COLO668 (cell line): Measurements from ENCODE around the gene PRKCZ.

Source experiments
- DNase-seq: peaks from one replicate; lab custom pipeline; 2025; ENCODE audit not compliant: unreplicated experiment; lab: John Stamatoyannopoulos, UW

Gene PRKCZ

DNA sequence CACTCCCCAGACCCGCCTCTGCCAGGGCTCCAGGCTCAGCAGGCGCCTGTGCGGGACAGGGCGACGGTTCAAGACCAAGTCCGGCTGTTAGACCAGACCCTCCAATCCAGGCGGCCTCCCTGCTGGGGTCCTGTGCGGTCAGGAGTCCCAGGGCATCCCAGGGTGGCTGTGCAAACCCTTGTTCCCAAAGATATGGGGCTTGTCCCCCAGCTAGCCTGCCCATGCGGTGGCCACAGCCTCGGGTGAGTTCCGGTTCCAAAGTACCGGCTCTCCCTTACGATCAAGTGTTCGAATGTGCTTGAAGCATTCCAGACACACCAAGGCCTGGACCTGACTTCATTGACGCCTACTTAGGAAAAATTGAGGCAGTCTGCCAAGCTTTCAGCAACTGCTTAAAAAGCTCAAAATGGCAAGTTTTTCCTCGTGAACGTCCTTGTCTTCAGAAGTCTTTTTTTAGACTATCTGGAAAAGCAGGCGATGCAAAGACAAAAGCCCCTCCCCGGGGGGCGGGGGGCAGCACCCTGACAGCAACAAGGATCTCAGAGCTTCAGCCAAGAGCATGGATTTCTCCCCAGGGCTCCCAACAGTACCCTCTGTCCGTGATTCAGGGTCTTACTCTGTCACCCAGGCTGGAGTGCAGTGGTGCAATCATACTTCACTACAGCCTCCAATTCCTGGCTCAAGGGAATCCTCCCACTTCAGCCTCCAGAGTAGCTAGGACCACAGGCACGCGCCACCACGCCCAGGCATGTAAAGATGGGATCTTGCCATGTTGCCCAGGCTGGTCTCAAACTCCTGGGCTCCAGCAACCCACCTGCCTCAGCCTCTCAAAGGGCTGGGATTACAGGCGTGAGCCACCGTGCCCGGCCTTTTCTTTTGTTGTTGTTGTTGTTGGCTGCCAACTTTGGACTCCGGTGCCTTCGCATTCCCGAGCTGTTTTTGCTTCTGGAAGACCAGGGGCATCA is 142.1 kb downstream of the PRKCZ start:
- no peak for DNase-seq

DNA sequence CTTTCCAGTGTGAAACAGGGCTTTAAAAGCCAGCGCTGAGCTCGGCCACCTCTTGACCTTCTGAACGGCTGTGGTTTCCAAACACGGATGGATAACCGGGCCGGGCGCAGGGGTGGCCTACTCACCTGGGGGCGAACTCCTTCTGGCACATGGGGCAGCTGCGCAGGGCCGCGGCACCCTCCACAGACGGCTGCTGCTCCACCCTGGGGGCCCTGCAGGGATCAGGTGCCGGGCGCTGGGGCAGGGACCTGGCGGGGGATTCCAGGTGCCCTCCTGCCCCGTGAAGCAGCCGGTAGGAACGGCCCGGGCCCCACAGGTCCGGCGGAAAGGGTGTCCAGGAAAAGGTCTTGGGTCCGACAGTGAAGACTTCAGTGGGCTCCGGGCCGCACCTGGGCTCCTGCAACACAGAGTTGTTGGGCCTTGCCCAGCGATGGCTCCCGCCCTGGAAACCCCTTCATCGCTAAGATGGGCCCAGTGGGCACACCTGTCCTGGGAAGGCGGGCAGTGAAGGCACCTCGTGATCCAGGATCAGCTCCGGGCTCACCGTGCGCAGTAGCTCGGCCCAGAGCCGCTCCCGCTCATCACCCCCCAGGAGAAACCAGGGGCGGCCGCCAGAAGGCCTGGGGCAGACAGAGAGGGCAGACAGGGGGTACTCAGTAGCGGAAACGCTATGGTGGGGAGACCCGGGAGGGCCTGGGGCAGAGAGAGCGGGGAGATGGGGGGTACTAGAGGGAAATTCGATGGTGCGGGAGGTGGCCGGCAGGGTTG is 143.5 kb downstream of the PRKCZ start:
- DNase-seq, result peak; percentile 77

DNA sequence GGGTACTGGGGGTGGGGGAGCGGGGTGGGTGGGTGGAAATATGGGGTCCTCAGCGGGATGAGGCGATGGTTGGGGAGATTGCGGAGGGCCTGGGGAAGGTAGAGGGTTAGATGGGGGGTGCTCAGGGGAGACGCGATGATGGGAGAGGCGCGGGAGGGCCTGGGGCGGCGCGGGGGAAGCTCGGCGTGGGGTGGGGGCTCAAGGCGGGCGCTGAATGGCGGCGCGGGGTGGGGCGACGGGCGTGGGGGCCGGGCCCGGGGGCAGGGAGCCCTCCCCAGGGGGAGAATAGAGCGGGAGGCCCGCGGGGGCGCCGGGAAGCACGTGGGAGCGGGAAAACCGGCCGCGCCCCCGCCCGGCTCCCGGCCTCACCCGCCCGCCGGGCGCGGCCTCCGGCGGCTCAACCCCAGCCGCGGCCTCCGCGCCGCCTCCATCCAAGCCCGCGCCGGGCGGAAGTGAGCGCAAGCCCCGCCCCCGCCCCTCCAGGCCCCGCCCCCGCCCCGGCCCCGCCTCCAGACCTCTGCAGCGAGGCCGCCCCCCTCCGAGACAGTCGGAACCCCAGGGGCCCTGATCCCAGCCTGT is 144.2 kb downstream of the PRKCZ start, which contains the start of gene FAAP20:
Gene FAAP20 (minus strand): TSS at position 454 of the 579 bp plus-strand sequence. CDS start 23 bp downstream, at position 431.
- DNase-seq, result peak; percentile 93

DNA sequence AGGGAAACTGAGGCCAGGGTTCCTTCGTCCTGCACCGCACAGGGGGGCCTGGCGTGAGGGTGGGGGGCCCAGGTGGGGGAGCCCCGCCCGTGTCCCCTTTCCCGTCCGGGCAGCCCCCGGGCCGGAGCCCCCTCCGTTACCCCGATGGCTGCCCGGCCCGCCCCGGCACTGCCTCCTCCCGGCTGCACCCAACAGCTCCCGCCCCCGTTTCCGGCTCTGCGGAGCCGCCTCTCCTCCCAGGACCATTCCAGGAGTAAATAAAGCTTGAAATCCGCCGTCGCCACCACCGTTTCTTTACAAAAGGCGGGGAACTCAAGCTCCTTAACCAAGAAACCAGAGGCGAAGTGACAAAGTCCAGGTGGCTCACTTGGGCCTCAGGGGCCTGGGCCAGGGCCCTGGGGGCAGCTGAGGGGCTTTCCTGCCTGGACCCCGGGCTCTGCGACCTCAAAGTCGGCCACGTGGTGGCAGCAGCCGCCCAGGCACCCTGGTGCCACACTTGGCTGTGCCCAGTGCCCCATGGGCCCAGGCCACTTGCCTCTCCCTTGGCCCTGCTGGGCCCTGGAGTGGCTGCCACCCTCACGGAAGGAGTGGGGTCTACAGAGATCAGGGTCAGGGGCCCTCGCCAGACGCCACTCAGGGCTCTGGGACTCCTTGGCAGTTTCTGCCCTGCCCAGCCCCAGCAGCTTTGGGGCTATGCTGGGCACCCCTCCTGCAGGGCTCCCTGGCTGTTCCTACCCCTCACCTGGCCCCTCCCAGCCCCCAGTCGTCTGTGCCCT is 144.9 kb downstream of the PRKCZ start:
- DNase-seq, result peak; percentile 92

DNA sequence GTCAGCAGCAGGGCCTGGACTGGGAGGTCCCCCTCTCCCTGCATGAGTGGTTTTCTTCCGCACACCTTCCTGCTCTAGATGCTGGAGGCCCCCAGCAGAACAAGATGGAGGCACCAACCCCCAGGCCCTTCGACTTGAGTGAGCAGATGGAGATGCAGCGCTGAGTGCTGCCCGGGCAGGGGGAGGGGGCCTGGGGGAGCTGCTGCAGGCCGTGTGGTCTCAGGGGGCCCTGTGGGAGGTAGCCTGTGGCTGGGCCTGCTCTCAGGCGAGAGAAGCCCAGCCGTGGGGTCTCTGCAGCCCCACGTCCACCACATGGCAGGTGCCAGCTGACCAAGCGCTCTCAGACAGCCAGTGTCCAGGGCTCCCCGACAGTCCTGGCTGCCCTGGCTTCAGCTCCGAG is 145.6 kb downstream of the PRKCZ start:
- DNase-seq, result no peak

DNA sequence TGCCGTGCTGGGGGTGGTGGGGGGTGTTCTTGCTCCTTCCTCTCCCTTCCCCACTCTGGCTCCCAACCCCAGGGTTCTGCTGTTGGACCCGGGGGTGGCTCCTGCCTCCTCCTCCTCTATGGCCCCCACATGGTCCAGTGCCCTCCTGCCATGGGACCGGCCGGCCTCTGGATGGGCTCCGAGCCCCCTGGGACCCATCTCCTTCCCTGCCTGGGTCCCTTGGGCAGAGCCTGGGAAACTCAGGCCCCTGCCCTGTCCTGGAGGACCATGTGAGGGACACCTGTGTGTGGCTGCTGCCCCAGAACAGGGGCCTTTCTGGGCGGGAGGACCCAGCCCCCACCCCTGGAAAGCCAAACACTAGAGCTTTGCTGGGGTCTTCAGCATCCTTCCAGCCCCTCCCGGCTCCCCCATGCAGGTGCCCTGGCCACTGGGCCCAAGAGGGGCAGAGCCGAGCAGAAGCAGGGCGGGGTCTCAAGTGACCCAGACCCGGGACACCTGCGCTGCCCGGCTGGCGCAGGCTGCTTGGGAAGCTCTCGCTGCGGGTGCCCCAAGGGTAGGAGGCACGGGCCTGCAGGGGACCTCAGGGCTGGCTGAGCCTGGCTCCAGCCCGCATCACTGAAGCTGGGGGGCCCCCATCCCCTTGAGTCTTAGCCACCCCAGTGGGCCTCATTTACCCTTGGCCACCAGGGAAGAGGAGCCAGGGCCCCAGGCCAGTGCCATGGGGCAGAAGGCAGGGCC is 146.9 kb downstream of the PRKCZ start:
- no peak for DNase-seq

DNA sequence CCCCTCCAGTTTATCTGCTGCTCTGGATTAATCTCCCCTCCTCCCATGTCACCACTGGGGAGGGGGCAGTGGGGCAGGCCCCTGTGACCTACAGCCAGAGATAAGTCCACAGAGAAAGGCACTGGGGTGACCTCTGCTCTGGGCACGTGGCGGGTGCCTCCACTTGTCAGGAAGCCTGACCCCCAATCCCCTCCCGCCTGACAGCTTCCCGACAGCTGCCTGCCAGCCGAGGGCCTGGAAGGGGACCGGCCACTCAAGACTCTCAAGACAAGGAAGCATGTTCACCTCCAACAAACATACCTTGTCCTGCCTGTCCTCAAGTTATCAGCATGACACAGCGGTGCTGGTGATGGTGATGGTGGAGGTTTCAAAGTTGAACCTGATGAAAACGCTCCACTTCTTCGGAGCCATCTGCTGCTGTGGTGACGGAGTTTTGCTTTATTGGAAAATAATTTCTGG is 147.5 kb downstream of the PRKCZ start:
- DNase-seq, result no peak

DNA sequence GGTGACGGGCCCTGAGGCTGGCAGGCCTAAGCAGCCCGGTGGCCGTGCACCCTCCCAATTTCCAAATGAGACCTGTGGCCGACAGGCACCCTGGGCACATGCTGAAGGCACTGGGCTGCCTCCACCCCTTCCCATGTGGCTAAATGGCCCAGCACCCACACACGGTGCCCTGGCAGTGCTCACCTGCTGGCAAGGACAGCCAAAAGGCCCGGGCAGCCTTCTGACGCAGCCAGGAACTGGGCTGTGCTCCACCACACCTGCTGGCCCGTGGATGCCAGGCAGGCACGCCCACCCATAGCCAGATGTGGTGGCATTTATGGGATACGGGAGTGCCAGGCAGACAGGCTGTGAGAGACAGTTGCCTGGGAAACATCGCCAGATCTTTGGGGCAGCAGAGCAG is 148.4 kb downstream of the PRKCZ start:
- no peak for DNase-seq

DNA sequence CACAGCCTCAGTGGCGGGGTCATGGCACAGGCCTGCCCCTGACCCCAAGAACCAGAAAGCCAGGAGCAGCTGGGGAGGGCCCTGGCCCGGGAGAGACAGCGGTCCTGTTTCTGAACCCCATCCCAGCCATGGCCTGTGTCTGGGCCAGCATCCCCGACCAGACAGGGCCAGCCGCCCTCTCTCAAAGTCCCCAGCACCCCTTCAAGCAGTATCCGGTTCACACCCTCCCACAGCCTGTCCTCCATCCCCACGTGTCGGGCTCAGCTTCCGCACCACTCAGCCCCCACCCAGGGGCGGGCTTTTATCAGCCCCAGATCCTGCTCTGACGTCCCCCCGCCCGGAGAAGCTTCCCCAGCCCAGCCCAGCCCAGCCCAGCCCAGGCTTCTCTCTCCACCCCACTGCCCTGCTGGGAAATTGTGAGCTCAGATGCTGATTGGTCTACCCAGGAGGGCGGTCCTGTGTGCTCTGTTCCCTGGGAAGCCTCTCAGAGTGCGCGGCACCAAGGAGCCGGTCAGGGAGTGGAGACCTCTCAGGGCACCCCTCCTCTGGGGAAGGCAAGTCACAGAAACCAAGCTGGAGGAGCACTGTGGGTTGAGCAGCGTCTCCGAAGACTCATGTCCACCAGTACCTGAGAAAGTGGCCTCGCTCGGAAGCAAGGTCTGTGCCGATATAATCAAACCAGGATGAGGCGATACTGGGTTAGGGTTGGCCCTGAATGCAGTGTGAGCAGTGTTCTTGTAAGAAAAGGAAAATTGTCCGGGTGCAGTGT is 149.0 kb downstream of the PRKCZ start:
- DNase-seq, result peak; percentile 56

DNA sequence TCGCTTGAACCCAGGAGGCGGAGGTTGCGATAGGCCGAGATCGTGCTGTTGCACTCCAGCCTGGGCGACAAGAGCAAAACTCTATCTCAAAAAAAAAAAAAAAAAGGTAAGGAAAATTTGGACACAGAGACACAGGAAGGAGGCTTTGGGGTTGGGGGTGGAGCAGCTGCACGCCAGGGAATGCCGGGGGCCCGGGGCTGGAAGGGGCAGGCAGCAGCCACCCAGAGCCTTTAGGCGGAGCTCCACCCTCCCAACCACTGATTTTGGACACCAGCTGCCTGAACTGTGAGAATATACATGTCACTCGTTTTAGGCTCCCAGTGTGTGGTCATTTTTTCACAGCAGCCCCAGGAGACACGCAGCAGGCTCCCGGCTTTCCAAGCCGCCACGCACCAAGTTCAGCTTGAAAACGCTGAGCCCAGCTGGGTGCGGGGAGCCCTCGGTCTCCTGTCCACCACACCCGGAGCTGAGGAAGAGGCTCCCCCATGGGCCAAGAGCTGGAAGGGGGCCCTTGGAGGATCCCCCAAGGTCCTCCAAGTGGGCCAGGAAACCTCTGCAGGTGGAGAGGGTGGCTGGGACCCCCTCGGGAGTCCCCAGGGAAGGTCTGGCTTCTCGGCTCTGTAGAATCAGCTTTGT is 150.2 kb downstream of the PRKCZ start:
- no peak for DNase-seq

DNA sequence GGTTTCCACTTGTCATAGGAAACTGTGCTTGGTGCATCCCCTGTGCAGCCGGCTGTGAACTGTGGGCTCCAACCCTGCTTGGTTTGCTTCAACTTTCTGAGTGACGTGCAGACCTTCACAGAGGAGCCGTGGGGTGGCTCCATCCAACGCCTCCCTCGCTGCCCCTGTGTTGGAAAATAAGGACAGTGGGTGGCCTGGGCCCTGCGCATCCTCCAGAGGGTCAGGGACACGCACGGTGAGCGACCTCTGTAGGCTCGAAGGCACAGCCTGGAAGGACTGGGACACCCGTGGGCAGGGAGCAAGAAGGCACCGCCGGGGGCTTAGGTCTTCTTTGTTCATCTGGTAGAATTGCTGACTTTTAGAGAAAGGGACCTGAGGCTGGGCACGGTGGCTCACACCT is 150.9 kb downstream of the PRKCZ start:
- no peak for DNase-seq

DNA sequence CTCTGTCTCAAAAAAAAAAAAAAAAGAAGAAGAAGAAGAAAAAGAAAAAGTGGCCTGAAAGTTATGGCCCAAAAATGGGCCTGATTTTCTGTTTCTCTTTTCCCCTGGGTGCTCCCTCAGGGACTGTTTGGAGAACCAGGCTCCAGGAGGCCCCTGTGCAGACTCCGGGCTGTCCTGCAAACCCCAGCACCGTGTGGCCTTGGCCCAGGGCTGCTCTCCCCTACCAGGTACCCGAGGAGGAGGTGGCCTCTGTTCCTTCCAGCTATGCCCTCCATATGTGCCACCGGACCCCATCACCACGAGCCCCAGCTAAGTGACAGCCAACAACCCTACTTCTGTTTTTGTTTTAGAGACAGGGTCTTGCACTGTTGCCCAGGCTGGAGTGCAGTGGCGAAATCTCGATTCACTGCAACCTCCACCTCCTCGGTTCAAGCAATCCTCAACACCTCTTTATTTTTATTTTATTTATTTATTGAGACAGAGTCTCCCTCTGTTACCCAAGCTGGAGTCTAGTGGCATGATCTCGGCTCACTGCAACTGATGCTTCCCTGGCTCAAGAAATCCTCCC is 151.9 kb downstream of the PRKCZ start:
- no peak for DNase-seq

DNA sequence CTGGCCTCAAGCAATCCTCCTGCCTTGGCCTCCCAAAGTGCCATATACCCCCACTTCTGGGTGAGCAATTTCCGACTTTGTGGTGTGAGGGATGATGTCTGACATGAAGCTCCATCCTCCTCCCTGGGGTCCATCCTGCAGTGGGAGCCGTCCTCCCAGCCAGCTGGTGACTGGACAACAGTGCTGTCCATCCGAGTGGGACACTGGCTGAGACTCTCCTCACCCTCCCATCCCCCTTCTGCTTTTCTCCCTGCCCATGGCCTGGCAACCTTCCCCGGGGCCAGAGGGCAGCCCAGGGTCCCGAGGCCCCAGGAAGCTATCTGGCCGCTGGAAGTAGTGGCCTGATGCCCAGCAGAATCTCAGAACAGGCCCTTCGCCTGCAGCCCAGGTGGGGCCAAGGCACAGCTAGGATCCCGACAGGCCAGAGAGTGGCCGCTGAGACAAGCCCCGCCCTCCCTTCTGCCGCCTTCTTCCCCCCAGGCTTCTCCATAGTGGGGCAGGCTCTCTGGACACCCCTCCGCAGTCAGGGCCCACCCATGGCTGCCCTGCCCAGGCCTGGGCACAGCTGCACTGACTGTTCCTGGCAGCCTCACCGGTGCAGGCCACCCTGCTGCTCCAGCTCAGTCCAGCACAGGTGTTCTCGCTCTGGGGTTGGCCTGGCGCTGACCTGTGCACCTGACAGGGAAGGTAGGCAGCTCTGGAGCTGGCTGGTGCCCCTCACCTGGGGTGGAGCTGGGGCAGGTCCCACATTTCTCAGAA is 152.8 kb downstream of the PRKCZ start:
- no peak for DNase-seq

DNA sequence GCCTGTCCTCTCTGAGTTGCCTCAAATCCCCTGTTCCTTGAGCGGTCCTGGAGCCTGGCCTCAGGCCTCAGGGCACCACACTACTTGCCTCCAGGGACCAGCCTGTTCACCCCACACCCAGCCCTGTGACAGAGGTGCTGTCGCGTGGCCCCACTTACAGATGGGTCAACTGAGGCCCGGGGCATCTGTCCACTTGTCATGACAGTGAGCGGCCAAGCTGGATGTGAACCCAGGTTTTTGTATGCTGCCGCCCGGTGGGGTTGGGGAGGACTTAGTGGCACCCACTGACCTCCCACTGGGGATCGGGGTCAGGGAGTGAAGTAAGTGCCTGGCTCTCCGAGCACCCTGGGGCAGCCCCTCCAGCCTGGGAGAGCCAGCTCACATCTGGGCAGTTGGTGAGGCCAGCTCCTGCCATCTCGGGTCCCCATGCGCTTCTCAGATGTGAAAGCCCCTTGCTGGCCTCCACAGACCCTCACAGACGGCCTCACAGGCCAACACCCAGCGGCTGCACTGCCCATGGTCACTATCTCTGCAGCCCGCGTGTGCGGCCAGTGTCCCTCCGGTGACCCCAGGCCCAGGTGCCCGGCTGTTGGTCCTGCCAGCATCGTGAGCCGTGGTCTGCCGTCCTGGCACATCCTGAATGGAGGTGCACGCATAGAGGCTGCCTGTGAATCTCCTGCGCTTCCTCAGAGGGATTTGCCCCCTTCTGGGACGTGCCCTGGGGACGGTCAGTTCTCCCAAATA is 153.6 kb downstream of the PRKCZ start:
- no peak for DNase-seq

DNA sequence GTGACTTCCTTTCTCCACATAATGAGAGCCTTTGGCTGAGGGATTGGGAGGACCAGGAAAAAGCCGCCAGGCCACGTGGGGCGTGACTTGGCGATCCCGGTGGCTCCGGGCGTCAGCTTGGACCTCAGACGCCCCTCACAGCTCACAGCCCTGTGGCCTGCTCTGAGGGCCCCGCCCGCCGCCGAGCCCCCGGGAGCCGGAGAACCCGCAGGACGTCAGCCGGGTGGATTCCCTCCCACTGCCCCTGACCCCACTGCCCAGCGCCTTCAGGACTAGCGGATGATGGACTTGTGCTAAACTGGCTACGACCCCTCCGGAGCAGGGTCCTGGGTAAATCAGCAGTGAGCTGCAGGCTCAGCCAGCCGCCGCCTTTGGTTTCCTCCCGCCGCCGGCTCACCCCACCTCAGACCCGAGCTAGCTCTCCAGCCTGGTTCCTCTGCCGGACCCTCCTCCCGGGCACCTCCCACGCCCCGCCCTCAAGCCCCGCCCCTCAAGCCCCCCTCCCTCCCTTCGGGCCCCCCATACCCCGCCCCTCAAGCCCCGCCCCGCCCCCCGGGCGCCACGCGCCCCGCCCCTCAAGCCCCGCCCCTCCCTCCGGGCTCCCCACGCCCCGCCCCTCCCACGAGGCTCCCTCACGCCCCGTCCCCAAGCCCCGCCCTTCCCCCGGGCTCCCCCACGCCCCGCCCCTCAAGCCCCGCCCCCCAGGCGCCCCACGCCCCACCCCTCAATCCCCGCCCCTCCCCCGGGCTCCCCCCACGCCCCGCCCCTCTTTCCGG is 154.4 kb downstream of the PRKCZ start:
- no peak for DNase-seq

DNA sequence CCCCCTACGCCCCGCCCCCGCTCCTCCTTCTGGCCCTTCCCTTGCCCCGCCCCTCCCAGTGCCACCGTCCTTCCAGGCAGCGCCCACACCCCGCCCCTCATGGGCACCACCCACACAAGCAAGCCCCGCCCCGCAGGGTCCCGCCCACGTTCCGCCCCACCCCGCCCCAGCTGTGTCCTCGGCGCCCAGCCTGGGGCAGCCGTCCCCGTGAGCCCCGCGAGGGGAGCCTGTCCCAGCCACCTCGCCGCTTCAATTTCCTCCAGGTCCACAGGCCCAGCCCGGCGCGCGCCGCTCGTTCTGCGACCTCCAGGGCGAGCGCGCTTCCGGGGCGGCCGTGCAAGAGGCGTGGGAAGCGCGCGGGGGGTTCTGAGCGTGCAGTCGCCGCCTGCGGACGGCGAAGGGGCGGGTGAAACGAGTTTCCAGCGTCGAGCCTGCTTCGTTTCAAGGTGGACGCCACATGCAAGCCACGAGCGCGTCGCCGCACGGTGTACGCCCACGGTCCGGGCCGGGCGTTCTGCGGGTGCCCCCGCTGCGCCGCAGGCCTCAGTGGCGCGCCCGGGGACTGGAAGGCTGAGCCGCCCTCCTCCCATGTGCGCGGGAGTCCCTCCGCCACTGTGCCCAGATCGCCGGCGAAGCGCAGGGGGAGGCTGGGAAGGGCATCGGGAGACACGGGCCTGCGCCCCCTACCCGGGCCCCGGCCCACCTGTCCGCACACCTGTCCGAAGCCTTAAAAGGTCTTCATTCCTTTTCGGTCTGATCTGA is 155.2 kb downstream of the PRKCZ start:
- DNase-seq, result peak; percentile 97
